Liver (tissue), 9 donors: ENCODE measurements around the gene TKTL1. TPM values are rescaled to one million over a fixed set of nuclear protein-coding genes. Genes with fewer than 3 reads are reported as not detected.

Experiments
- DNase-seq: peaks from one replicate; pipeline ENCODE4 v3.0.0-alpha.2; 2017; ENCODE audit warnings: low spot score
- H3K27ac ChIP-seq, 2 donors: one replicate each; pipeline ENCODE4 v1.7.0; 2013; ENCODE audit warnings: inconsistent platforms in 2 of 2, low read length in 2 of 2, control low read depth in 1 of 2, low read depth in 1 of 2, mild to moderate bottlenecking in 1 of 2
- H3K27me3 ChIP-seq, 4 donors: one replicate each; pipeline versions ENCODE4 v1.6.1 to v1.7.0; 2013; ENCODE audit warnings: low read length in 3 of 4, inconsistent platforms in 1 of 4, mild to moderate bottlenecking in 1 of 4, moderate library complexity in 1 of 4; ENCODE audit not compliant: control insufficient read depth in 4 of 4, insufficient read depth in 4 of 4
- H3K36me3 ChIP-seq, 4 donors: one replicate each; pipeline versions ENCODE4 v1.6.1 to v1.7.0; 2013; ENCODE audit warnings: low read length in 3 of 4, mild to moderate bottlenecking in 3 of 4, low read depth in 1 of 4, moderate library complexity in 1 of 4; ENCODE audit not compliant: control insufficient read depth in 4 of 4, insufficient read depth in 3 of 4
- H3K4me1 ChIP-seq, 4 donors: one replicate each; pipeline versions ENCODE4 v1.6.1 to v1.7.0; 2013; ENCODE audit warnings: low read length in 3 of 4, mild to moderate bottlenecking in 3 of 4, moderate library complexity in 1 of 4; ENCODE audit not compliant: control insufficient read depth in 4 of 4, insufficient read depth in 4 of 4
- H3K4me3 ChIP-seq, 3 donors: one replicate each; pipeline versions ENCODE4 v1.6.1 to v1.7.0; 2013; ENCODE audit warnings: low read length in 3 of 3, control low read depth in 1 of 3, low read depth in 1 of 3, mild to moderate bottlenecking in 1 of 3
- H3K9ac ChIP-seq, 2 donors: one replicate each; pipeline ENCODE4 v1.7.0; 2013; ENCODE audit warnings: low read length in 2 of 2, mild to moderate bottlenecking in 2 of 2, moderate library complexity in 2 of 2, control low read depth in 1 of 2, low read depth in 1 of 2
- H3K9me3 ChIP-seq, 4 donors: one replicate each; pipeline versions ENCODE4 v1.6.1 to v1.7.0; 2013; ENCODE audit warnings: low read length in 3 of 4; ENCODE audit not compliant: control insufficient read depth in 4 of 4
- EGR1 ChIP-seq, 2 donors: IDR thresholded peaks; 2 replicates each; pipeline ENCODE4 v1.6.1; 2016 to 2018; ENCODE audit warnings: antibody characterized with exemption in 2 of 2, low read depth in 2 of 2
- FOXA2 ChIP-seq: IDR thresholded peaks from 2 replicates; pipeline ENCODE4 v1.6.1; 2016; ENCODE audit warnings: antibody characterized with exemption
- GABPA ChIP-seq, 2 donors: IDR thresholded peaks in 1 of 2; conservative IDR thresholded peaks in 1 of 2; 2 replicates each; pipeline ENCODE4 v1.6.1; 2016; ENCODE audit warnings: antibody characterized with exemption in 2 of 2, mild to moderate bottlenecking in 1 of 2, moderate library complexity in 1 of 2
- HNF4A ChIP-seq, 2 donors: conservative IDR thresholded peaks; 2 replicates each; pipeline ENCODE4 v1.6.1; 2016; ENCODE audit warnings: antibody characterized with exemption in 2 of 2, mild to moderate bottlenecking in 2 of 2
- HNF4G ChIP-seq: IDR thresholded peaks from 2 replicates; pipeline ENCODE4 v1.6.1; 2016; ENCODE audit warnings: antibody characterized with exemption
- NR2F2 ChIP-seq: IDR thresholded peaks from 2 replicates; pipeline ENCODE4 v1.6.1; 2016; ENCODE audit warnings: antibody characterized with exemption
- RAD21 ChIP-seq, 2 donors: IDR thresholded peaks; 2 replicates each; pipeline ENCODE4 v1.6.1; 2016; ENCODE audit warnings: antibody characterized with exemption in 2 of 2, mild to moderate bottlenecking in 2 of 2
- RXRA ChIP-seq, 2 donors: IDR thresholded peaks; 2 replicates each; pipeline ENCODE4 v1.6.1; 2017 to 2018; ENCODE audit warnings: antibody characterized with exemption in 2 of 2, mild to moderate bottlenecking in 1 of 2
- SP1 ChIP-seq: IDR thresholded peaks from 2 replicates; pipeline ENCODE4 v1.6.1; 2018; ENCODE audit warnings: antibody characterized with exemption, mild to moderate bottlenecking
- TAF1 ChIP-seq: conservative IDR thresholded peaks from 2 replicates; pipeline ENCODE4 v1.6.1; 2016; ENCODE audit warnings: antibody characterized with exemption, mild to moderate bottlenecking
- WGBS: extraction: QIAGEN DNeasy Blood & Tissue Kit; methylation state at CpG from one replicate; pipeline ENCODE4 v1.1.7; 2013; 5-methylcytosine and 5-hydroxymethylcytosine counted together
- polyA plus RNA-seq, 2 donors: library from polyadenylated mRNA; stranded (reverse) in 1 of 2; unstranded in 1 of 2; fragments of 200-250 nt in 1 of 2; fragments of >200 nt in 1 of 2; fragmentation: Nextera tagmentation in 1 of 2; extraction: Ambion mirVana in 1 of 2; gene quantifications; one replicate each; pipeline versions ENCODE4 v1.2.1 to v1.2.3, GENCODE V29; 2013 to 2015
- total RNA-seq, 2 donors: library from RNA; depleted of rRNA; stranded (reverse); fragments of >200 nt; gene quantifications; one replicate each; pipeline ENCODE4 v1.2.3, GENCODE V29; 2014
- TF ChIP-seq, protein P1 (sequence below): IDR thresholded peaks from 2 replicates; pipeline ENCODE4 v1.6.1; 2016; ENCODE audit warnings: antibody characterized with exemption
- TF ChIP-seq, protein P2 (sequence below): IDR thresholded peaks from 2 replicates; pipeline ENCODE4 v1.6.1; 2016; ENCODE audit warnings: antibody characterized with exemption, mild to moderate bottlenecking
- TF ChIP-seq, protein P3 (sequence below): fragments of 150-350 bp; IDR thresholded peaks from 2 replicates; pipeline ENCODE4 v1.5.1; 2017; ENCODE audit warnings: improper control_type of control experiment, low read depth, low read length; ENCODE audit not compliant: missing input control
- donor health status: healthy.
- donor health status: healthy.
- donor health status: healthy.
- donor health status: healthy.
- donor health status: healthy.

TKTL1 gene
- total and polyA plus RNA-seq, 4 donors, result under 0.01 TPM; not detected in 3

DNA sequence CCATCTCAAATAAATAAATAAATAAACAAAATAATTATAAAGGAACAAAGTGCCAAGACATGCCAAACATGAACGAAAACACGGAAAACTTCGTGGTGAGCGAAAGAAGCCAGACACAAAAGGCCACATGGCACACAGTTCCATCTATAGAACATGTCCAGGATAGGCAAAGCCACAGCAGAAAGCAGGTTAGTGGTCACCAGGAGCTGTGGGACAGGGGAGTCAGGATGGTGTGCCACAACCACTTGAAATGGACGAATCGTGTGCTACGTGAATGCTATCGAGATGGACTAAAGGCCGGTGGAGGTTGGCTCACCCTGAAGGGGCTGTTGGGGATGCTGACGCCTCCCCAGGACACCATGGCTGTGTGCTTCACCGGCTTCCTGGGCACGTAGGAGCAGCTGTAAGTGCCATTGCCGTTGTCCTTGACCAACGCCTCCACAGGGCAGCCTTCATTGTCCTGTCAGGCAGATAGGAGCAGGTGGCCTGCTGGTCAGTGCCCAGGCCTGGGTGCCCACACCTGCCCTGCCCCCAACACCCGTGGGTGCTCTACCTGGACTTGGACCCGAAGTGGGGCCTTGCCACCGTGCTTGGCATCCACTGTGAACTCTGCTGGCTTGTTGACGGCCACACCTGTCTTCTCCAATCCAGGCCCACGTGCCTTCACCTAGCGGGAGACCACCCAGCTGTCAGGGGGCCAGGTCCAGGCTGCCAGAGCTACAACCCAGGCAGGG lies 68.3 kb downstream of the TKTL1 start (continued):
- TF ChIP-seq NR2F2 (no peak), RAD21 (IDR thresholded peaks at IDR 0.05) (no peak)
- TF ChIP-seq, protein P1, sequence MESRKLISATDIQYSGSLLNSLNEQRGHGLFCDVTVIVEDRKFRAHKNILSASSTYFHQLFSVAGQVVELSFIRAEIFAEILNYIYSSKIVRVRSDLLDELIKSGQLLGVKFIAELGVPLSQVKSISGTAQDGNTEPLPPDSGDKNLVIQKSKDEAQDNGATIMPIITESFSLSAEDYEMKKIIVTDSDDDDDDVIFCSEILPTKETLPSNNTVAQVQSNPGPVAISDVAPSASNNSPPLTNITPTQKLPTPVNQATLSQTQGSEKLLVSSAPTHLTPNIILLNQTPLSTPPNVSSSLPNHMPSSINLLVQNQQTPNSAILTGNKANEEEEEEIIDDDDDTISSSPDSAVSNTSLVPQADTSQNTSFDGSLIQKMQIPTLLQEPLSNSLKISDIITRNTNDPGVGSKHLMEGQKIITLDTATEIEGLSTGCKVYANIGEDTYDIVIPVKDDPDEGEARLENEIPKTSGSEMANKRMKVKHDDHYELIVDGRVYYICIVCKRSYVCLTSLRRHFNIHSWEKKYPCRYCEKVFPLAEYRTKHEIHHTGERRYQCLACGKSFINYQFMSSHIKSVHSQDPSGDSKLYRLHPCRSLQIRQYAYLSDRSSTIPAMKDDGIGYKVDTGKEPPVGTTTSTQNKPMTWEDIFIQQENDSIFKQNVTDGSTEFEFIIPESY, result no peak

DNA sequence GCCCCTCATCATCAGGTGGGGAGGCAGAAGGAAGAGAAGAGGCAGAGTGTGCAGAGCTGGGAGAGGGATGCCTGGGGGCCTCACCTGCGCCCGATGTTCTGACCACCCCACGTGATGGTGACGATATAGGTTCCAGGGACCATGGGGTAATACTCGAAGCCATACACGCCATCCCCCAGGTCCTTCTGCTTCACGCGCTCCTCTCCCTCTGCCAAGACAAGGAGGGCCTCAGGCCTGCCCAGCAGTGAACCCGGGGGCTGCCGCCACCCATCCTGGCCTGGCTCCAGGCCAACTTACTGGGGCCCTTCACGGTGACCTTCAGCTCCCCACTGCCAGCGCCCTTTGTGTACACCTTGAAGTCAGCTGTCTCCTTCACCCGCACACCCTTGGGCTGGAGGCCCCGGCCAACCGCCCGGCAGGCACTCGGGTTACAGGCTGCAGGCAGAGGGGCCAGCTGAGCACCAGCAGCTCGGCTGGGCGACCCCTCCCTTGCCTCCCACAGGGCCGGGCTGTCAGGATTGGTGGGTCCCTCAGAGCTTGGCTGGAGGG lies 69.5 kb downstream of the TKTL1 start:
- Histone ChIP-seq H3K36me3 (peaks cover 0 to 2% (median 0%) of the 10 kb centered on the region in 4 donors), H3K4me1 (peaks cover 5 to 16% (median 6%) of the 10 kb centered on the region in 4 donors), H3K27ac (no peak overlapping the region), H3K27me3 (no peaks in the 10 kb centered on the region), H3K9ac (no peak overlapping the region), H3K4me3 (no peak overlapping the region), H3K9me3 (no peaks in the 10 kb centered on the region)
- WGBS, result 88% methylated on average over 20 of the region's 20 CpGs
- no peak for DNase-seq
- TF ChIP-seq, protein P2, sequence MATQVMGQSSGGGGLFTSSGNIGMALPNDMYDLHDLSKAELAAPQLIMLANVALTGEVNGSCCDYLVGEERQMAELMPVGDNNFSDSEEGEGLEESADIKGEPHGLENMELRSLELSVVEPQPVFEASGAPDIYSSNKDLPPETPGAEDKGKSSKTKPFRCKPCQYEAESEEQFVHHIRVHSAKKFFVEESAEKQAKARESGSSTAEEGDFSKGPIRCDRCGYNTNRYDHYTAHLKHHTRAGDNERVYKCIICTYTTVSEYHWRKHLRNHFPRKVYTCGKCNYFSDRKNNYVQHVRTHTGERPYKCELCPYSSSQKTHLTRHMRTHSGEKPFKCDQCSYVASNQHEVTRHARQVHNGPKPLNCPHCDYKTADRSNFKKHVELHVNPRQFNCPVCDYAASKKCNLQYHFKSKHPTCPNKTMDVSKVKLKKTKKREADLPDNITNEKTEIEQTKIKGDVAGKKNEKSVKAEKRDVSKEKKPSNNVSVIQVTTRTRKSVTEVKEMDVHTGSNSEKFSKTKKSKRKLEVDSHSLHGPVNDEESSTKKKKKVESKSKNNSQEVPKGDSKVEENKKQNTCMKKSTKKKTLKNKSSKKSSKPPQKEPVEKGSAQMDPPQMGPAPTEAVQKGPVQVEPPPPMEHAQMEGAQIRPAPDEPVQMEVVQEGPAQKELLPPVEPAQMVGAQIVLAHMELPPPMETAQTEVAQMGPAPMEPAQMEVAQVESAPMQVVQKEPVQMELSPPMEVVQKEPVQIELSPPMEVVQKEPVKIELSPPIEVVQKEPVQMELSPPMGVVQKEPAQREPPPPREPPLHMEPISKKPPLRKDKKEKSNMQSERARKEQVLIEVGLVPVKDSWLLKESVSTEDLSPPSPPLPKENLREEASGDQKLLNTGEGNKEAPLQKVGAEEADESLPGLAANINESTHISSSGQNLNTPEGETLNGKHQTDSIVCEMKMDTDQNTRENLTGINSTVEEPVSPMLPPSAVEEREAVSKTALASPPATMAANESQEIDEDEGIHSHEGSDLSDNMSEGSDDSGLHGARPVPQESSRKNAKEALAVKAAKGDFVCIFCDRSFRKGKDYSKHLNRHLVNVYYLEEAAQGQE, result no peak
- TF ChIP-seq FOXA2 (no peak), HNF4A (conservative IDR thresholded peaks at IDR 0.05) (no peak), RXRA (IDR thresholded peaks at IDR 0.05) (no peak), HNF4G (no peak), TAF1 (no peak), SP1 (no peak), GABPA (IDR thresholded peaks at IDR 0.05 in 1 of 2, conservative IDR thresholded peaks at IDR 0.05 in 1 of 2) (no peak), EGR1 (IDR thresholded peaks at IDR 0.05; ENCODE audit: low read depth in 2 of 2) (no peak)
- TF ChIP-seq, protein P3, sequence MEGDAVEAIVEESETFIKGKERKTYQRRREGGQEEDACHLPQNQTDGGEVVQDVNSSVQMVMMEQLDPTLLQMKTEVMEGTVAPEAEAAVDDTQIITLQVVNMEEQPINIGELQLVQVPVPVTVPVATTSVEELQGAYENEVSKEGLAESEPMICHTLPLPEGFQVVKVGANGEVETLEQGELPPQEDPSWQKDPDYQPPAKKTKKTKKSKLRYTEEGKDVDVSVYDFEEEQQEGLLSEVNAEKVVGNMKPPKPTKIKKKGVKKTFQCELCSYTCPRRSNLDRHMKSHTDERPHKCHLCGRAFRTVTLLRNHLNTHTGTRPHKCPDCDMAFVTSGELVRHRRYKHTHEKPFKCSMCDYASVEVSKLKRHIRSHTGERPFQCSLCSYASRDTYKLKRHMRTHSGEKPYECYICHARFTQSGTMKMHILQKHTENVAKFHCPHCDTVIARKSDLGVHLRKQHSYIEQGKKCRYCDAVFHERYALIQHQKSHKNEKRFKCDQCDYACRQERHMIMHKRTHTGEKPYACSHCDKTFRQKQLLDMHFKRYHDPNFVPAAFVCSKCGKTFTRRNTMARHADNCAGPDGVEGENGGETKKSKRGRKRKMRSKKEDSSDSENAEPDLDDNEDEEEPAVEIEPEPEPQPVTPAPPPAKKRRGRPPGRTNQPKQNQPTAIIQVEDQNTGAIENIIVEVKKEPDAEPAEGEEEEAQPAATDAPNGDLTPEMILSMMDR, result no peak
- TF ChIP-seq, protein P1, result no peak
